ENCODE measurements around the gene VPS37B.
A peak's percentile ranks its signal among the peaks of the same experiment; 100 is the strongest.

VPS37B gene

GRCh38 chr12:122820838-122821271, 75.1 kb downstream of the VPS37B start:
- TF ChIP-seq CTCF (IDR thresholded peaks at IDR 0.05; ENCODE audit: insufficient read depth, low read depth, low read length, missing control alignments): no peak
- no peak overlapping the region for H3K4me3 ChIP-seq (ENCODE audit: low read depth, low read length)
- DNase-seq (ENCODE audit: low read depth): peak; percentile 26

GRCh38 chr12:122820138-122820537, 75.8 kb downstream of the VPS37B start:
- H3K4me3 ChIP-seq (ENCODE audit: low read depth, low read length): no peak overlapping the region
- no peak for TF ChIP-seq CTCF (IDR thresholded peaks at IDR 0.05; ENCODE audit: insufficient read depth, low read depth, low read length, missing control alignments)
- no peak for DNase-seq (ENCODE audit: low read depth)

- no peak overlapping the region for H3K4me3 ChIP-seq (ENCODE audit: low read depth, low read length)
- TF ChIP-seq CTCF (IDR thresholded peaks at IDR 0.05; ENCODE audit: insufficient read depth, low read depth, low read length, missing control alignments): no peak
- DNase-seq (ENCODE audit: low read depth): no peak
Observed at GRCh38 chr12:122819209-122819785, 76.6 kb downstream of the VPS37B start.

All from GM12865 (cell line).